HCT116 (cell line): Measurements from ENCODE around the gene FAM110A. TPM values are rescaled to one million over a fixed set of nuclear protein-coding genes. Genes with fewer than 3 reads are reported as not detected.

Experiments used
- ATAC-seq: fragments of 200-7000 bp; cut with Tn5 transposase; 2 replicates; pipeline ENCODE4 v1.9.1; 2020; ENCODE audit warnings: mild to moderate bottlenecking, moderate library complexity
- BruUV-seq: library from RNA; stranded (reverse); fragments of 400-500 nt; replicated peaks from 2 replicates; lab custom pipeline; 2021; lab: Mats Ljungman, UMichigan
- CTCF ChIA-PET: fragments of 300-600 bp; sonication (Branson Sonifier 250); formaldehyde crosslinking; loops from one replicate; lab custom pipeline; 2021; ENCODE audit warnings: antibody characterized with exemption; lab: Charles Lee
- POLR2A ChIA-PET: fragments of 300-600, 350-600 bp; sonication (Branson Sonifier 250); formaldehyde crosslinking; loops from one replicate; lab custom pipeline; 2021; ENCODE audit warnings: antibody characterized with exemption; lab: Charles Lee
- RAD21 ChIA-PET, 2 experiments: fragments of 300-600 bp; sonication (Branson Sonifier 250); formaldehyde crosslinking; loops; one replicate each; lab custom pipeline; 2023; ENCODE audit warnings: low total read pairs in 2 of 2; ENCODE audit not compliant: uncharacterized antibody in 2 of 2, unreplicated experiment in 2 of 2, low non-redundant PET in 1 of 2; lab: Charles Lee
- DNase-seq: peaks from one replicate; pipeline ENCODE4 v3.0.0-alpha.2; 2010; ENCODE audit warnings: low read depth, low spot score
- H2AFZ ChIP-seq: fragments of 200-600 bp; shearing (Covaris generic), sonication (generic); 2 replicates; pipeline ENCODE4 v1.6.1; 2017; ENCODE audit warnings: low read depth, mixed run types, mixed read lengths, antibody characterized with exemption, low read length; ENCODE audit not compliant: poor library complexity, severe bottlenecking
- H3K27ac ChIP-seq: 2 replicates; pipeline ENCODE4 v1.5.1; 2012; ENCODE audit warnings: low read depth, low read length
- H3K27me3 ChIP-seq: fragments of 200-600 bp; sonication (generic); 2 replicates; pipeline ENCODE4 v1.6.1; 2016; ENCODE audit warnings: mixed run types, low read length, mixed read lengths; ENCODE audit not compliant: insufficient read depth
- H3K36me3 ChIP-seq, 2 experiments: fragments of 200-500 bp in 1 of 2; fragments of 200-600 bp in 1 of 2; sonication (Bioruptor generic) in 1 of 2; sonication (generic) in 1 of 2; 2 replicates each; pipeline versions ENCODE4 v1.5.1 to v1.6.1; 2014 to 2016; ENCODE audit warnings: low read length in 2 of 2, inconsistent platforms in 1 of 2, mixed read lengths in 1 of 2, mixed run types in 1 of 2; ENCODE audit not compliant: insufficient read depth in 2 of 2, control insufficient read depth in 1 of 2
- H3K4me1 ChIP-seq, 2 experiments: fragments of 200-600 bp in 1 of 2; sonication (generic) in 1 of 2; 2 replicates each; pipeline versions ENCODE4 v1.5.1 to v1.6.1; 2012 to 2017; ENCODE audit warnings: low read length in 2 of 2, inconsistent platforms in 1 of 2, mild to moderate bottlenecking in 1 of 2, mixed read lengths in 1 of 2, mixed run types in 1 of 2, moderate library complexity in 1 of 2; ENCODE audit not compliant: insufficient read depth in 2 of 2, control insufficient read depth in 1 of 2
- H3K4me2 ChIP-seq: fragments of 200-600 bp; sonication (generic); 2 replicates; pipeline ENCODE4 v1.6.1; 2017; ENCODE audit warnings: mixed run types, low read length, mixed read lengths
- H3K4me3 ChIP-seq, 2 experiments: fragments of 200-600 bp in 1 of 2; sonication (generic) in 1 of 2; replicated peaks in 1 of 2; 2 replicates each; pipeline ENCODE4 v1.5.1; 2011 to 2016; ENCODE audit warnings: low read length in 2 of 2, control low read depth in 1 of 2, low read depth in 1 of 2, mild to moderate bottlenecking in 1 of 2, mixed read lengths in 1 of 2, mixed run types in 1 of 2
- H3K79me2 ChIP-seq: fragments of 200-600 bp; sonication (generic); 2 replicates; pipeline ENCODE4 v1.6.1; 2017; ENCODE audit warnings: mild to moderate bottlenecking, mixed run types, low read length, moderate library complexity, mixed read lengths; ENCODE audit not compliant: insufficient read depth
- H3K9ac ChIP-seq: fragments of 200-600 bp; sonication (generic); 2 replicates; pipeline ENCODE4 v1.6.1; 2016; ENCODE audit warnings: low read length, mixed read lengths
- H3K9me2 ChIP-seq: fragments of 200-600 bp; sonication (generic), shearing (Covaris generic); 2 replicates; pipeline ENCODE4 v1.6.1; 2017; ENCODE audit warnings: mixed run types, mild to moderate bottlenecking, moderate library complexity; ENCODE audit not compliant: insufficient read depth
- H3K9me3 ChIP-seq, 2 experiments: fragments of 200-500 bp in 1 of 2; fragments of 200-600 bp in 1 of 2; sonication (Bioruptor generic) in 1 of 2; sonication (generic) in 1 of 2; 2 replicates each; pipeline ENCODE4 v1.6.1; 2014 to 2017; ENCODE audit warnings: low read length in 2 of 2, mixed read lengths in 2 of 2, inconsistent platforms in 1 of 2, low read depth in 1 of 2, mild to moderate bottlenecking in 1 of 2, mixed run types in 1 of 2, moderate library complexity in 1 of 2; ENCODE audit not compliant: control insufficient read depth in 1 of 2, insufficient read depth in 1 of 2
- H4K20me1 ChIP-seq: fragments of 200-600 bp; sonication (generic), shearing (Covaris generic); 2 replicates; pipeline ENCODE4 v1.6.1; 2017; ENCODE audit warnings: mixed run types, mild to moderate bottlenecking, moderate library complexity; ENCODE audit not compliant: insufficient read depth
- ATF3 ChIP-seq: IDR thresholded peaks from 2 replicates; pipeline ENCODE4 v1.6.1; 2012
- EZH2 ChIP-seq: fragments of 200-600 bp; sonication (generic); IDR thresholded peaks from 2 replicates; pipeline ENCODE4 v1.6.1; 2017; ENCODE audit warnings: antibody characterized with exemption, mixed run types
- FOSL1 ChIP-seq: IDR thresholded peaks from 2 replicates; pipeline ENCODE4 v1.6.1; 2012; ENCODE audit warnings: low read depth
- JUND ChIP-seq: IDR thresholded peaks from 2 replicates; pipeline ENCODE4 v1.6.1; 2012
- POLR2AphosphoS5 ChIP-seq: IDR thresholded peaks from 2 replicates; pipeline ENCODE4 v1.6.1; 2011; ENCODE audit warnings: mild to moderate bottlenecking, low read depth, low read length, moderate library complexity
- TCF7L2 ChIP-seq: IDR thresholded peaks from 2 replicates; pipeline ENCODE4 v1.7.0; 2011; ENCODE audit warnings: borderline replicate concordance, inconsistent platforms; ENCODE audit not compliant: insufficient read depth, insufficient read length; ENCODE audit errors: extremely low read depth
- YY1 ChIP-seq: IDR thresholded peaks from 2 replicates; pipeline ENCODE4 v1.6.1; 2011; ENCODE audit warnings: low read length, low read depth, moderate library complexity, mild to moderate bottlenecking; ENCODE audit not compliant: insufficient replicate concordance; ENCODE audit errors: extremely low read depth
- ZFX ChIP-seq: fragments of 450-650 bp; IDR thresholded peaks from 2 replicates; pipeline ENCODE4 v1.6.1; 2017
- intact Hi-C: fragments of 100-400 bp; cut with micrococcal nuclease; formaldehyde crosslinking; loops from 2 replicates; pipeline ENCODE4 v1.10.0; 2022
- total RNA-seq: library from RNA; stranded (reverse); gene quantifications from one replicate; pipeline ENCODE4 v1.2.1, GENCODE V29; 2021; ENCODE audit not compliant: unreplicated experiment
- TF ChIP-seq, protein P1 (sequence below): IDR thresholded peaks from 2 replicates; pipeline ENCODE4 v1.6.1; 2012
- TF ChIP-seq, protein P2 (sequence below): IDR thresholded peaks from 2 replicates; pipeline ENCODE4 v1.6.1; 2011; ENCODE audit warnings: mild to moderate bottlenecking, low read length, moderate library complexity; ENCODE audit not compliant: insufficient replicate concordance; ENCODE audit errors: extremely low read depth

FAM110A gene
- total RNA-seq, 1 experiment from 2014 or later: 26.4 TPM

DNA sequence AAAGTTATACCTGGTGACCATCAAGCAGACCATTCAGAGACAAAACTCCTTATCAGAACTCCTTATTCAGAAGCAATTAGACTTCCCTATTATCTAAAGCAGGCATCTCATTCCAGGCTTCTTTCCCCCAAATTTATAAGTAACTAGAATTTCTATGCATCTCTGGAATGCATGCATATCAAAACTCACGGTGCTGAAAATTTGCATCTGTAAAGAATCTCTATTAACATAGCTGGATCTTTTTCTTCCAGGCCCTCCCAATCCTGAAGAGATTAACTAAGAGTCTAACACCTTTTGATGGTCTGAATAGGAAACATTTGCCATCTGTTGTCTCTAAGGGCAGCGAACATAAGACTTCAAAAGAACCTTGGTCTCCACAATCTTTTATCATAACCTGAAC lies 42.5 kb upstream of the FAM110A start:
- no TSS peak for BruUV-seq

More for the DNA sequence above, 42.5 kb upstream of the FAM110A start:
- POLR2A ChIA-PET: no interaction called here
- no peaks in the 10 kb centered on the region for H3K27me3 ChIP-seq
- CTCF ChIA-PET: no interaction called here
- H4K20me1 ChIP-seq: no peaks in the 10 kb centered on the region
- no peaks in the 10 kb centered on the region for H3K9me3 ChIP-seq
- no peaks in the 10 kb centered on the region for H3K4me1 ChIP-seq
- H3K36me3 ChIP-seq: no peaks in the 10 kb centered on the region
- H3K79me2 ChIP-seq: no peaks in the 10 kb centered on the region
- no peaks in the 10 kb centered on the region for H3K9me2 ChIP-seq
- ATAC-seq: no peak
- no peak overlapping the region for H3K9ac ChIP-seq
- H3K4me2 ChIP-seq: no peak overlapping the region
- TF ChIP-seq ZFX (no peak), EZH2 (no peak), YY1 (no peak), POLR2AphosphoS5 (no peak), FOSL1 (no peak), JUND (no peak), TCF7L2 (no peak), ATF3 (no peak)
- TF ChIP-seq, protein P1, sequence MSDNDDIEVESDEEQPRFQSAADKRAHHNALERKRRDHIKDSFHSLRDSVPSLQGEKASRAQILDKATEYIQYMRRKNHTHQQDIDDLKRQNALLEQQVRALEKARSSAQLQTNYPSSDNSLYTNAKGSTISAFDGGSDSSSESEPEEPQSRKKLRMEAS: no peak
- TF ChIP-seq, protein P2, sequence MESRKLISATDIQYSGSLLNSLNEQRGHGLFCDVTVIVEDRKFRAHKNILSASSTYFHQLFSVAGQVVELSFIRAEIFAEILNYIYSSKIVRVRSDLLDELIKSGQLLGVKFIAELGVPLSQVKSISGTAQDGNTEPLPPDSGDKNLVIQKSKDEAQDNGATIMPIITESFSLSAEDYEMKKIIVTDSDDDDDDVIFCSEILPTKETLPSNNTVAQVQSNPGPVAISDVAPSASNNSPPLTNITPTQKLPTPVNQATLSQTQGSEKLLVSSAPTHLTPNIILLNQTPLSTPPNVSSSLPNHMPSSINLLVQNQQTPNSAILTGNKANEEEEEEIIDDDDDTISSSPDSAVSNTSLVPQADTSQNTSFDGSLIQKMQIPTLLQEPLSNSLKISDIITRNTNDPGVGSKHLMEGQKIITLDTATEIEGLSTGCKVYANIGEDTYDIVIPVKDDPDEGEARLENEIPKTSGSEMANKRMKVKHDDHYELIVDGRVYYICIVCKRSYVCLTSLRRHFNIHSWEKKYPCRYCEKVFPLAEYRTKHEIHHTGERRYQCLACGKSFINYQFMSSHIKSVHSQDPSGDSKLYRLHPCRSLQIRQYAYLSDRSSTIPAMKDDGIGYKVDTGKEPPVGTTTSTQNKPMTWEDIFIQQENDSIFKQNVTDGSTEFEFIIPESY: no peak
- TF ChIP-seq, all 23 proteins: peak for 0
- H3K27ac ChIP-seq: no peak overlapping the region
- H2AFZ ChIP-seq: no peak overlapping the region
- no peak overlapping the region for H3K4me3 ChIP-seq
- RAD21 ChIA-PET: no interaction called here
- DNase-seq: no peak
- intact Hi-C loops: no loop called here
